GM18909 (cell line): ENCODE measurements around the gene RBM19.

Source experiments
- ATAC-seq: cut with Tn5 transposase; IDR thresholded peaks from one replicate; pipeline ENCODE4 v1.9.1; 2021; ENCODE audit warnings: mild to moderate bottlenecking; ENCODE audit not compliant: unreplicated experiment, poor library complexity

The RBM19 gene

DNA sequence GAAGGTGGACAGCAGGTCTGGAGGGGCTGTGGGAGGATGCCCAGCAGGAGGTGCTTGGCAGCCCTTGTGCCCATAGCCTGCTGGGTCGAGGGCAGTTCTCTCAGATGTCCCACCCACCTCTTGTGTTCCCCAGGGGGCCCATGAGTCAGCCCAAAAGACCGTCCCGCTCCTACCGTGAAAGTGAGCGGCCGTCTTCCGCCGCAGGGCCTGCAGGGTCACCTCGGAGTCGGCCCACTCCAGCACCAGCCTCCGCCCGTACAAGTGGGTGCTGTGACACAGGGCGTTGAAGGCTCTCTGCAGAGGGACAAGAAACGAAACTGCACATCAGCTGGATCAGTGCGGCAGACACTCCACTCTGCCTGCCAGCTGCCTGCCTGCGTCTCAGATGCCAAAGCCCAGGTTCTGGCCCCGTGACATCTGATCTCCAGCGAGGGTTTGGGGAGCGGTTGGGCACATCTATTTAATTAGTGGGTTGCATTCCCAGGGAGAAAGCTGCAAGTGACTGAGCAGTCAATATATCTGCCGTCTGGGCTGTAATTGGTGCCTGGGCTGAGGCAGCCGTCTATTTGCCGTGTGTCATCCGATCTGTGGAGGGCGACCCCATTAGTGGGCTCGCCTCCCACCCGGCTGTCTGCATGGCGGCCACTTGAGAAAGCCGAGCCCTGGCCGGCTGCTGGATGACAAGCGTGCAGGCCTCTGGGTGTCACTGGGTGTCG is 121.5 kb downstream of the RBM19 start:
- no peak for ATAC-seq

DNA sequence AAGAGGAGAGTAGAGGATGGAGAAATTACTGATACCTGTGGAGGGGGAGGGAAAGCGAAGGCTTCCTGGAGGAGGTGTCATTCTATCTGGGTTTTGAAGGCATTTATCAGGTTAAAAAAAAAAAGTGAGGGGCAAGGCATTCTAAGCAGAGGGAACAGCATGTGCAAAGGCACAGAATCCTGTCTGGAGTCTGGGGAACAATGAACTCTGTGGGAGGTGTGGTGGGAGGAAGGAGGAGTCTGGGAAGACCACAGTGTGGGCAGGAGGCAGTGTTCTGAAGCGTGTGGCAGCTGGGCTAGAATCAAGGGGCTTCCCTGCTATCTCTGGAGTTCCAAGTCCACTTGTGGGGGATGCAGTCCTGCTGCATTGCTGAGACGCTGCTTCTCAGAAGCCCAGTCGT is 123.4 kb downstream of the RBM19 start:
- ATAC-seq = no peak

DNA sequence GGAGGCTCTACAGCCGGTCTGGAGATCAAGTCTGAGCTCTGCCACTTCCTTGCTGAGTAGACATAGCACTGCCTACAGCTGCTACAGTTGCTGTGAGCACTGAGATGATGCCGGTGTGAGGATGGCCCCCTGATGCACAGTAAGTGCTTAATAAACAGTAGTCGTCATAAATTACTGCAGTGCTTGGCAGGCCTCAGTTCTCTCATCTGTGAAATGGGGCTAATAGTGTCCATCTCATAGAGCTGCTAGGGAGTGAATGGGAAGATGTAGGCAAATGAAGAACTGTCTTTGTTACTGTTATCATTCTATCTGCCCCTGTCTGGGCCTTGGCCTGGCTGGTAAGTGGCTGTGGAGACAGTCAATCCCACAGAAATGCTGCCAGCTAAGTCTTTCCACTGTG is 124.3 kb downstream of the RBM19 start:
- no peak for ATAC-seq

DNA sequence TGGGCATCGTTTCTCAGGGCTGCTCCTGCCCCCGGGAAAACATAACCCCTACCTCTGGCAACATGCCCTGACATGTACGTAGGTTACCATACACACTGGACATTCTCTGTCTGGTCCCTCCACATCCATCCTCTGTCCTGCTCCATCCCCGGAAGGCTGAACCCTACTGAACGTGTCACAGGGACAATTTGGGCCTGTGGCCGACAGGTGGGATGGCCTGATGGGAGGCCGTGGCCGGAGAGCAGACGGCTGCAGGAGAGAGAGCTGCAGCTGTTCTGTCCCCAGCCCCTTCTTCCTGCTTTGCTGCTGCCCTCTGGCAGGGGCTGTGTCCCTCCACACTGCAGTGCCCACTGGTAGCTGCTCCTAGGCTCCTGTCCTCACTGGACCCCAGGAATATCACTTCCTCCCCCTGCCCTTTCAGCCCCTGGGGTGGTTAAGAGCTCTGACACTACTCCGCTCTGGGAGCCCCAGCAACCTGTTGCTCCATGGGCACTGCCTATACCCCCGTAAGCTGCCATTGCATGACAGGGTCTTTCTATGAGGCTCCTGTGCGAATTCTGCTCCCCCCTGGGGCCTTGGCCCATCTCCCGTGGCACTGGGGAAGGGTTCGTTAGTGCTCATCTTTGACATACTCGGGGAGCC is 125.6 kb downstream of the RBM19 start:
- no peak for ATAC-seq

DNA sequence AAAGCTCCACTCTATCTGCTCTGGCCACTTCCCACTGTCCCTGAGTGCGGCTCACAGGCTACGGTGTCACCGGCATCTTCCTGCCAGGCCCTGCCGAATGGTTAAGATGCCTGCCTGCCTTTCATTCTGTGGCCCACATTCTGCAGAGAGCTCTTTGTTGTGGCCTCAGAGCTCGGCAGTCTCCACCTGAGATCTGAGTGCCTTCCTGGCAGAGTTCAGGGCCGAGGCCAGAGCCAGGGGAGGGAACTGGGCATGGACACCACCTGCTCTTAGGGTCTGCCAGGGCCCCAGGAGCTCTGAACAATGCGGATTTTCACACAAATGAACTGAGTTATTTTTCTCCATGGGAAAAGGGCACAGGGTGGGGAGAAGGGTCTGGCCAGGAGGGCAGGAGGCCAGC is 127.2 kb downstream of the RBM19 start:
- no peak for ATAC-seq

DNA sequence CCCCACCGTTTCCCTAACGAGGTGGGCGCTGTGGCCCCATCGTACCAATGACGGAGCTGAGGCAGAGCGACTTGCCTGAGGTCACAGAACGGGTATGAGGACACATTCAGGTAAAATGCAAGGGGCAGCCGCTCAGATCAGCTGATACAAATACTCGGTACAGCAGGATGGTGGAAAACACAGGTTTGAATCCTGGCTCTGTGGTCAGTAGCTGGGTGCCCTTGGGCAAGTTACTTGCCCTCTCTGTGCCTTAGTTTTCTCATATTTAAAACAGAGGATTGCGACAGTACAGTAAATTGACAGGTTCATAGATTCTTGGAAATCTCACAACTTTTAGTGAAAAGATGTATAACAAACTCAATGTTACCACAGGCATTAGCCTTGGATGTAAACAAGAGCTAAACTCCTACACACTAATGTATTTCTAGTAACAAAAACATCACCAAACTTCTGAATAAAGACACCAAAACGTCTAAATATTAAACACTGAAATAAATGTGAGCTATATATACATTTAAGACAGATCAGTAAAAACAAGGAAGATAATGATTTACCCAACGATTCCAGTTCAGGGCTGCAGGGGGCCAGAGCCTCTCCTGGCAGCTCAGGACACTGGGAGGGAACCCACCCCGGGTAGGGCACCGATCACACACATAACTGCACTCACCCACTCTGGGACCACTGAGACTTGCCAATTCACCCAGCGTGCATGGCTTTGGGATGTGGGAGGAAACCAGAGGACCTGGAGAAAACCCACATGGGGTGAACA is 128.4 kb downstream of the RBM19 start:
- ATAC-seq = no peak

DNA sequence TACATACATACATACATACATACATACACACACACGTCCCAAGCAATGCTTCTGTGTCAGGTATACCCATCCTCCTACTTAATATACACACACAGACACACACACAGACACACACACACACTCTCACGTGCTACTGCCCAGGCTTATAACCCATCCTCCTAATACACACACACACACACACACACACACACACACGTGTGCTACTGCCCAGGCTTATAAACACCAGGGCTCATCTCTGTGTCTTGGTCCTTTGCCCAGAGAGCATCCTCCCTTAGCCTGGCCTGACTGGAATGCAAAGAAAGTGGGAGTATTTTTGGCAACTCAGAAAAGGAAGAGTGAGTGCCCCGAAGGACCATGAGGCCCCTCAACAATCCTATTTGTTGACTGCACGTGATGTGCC is 129.0 kb downstream of the RBM19 start:
- ATAC-seq = no peak

DNA sequence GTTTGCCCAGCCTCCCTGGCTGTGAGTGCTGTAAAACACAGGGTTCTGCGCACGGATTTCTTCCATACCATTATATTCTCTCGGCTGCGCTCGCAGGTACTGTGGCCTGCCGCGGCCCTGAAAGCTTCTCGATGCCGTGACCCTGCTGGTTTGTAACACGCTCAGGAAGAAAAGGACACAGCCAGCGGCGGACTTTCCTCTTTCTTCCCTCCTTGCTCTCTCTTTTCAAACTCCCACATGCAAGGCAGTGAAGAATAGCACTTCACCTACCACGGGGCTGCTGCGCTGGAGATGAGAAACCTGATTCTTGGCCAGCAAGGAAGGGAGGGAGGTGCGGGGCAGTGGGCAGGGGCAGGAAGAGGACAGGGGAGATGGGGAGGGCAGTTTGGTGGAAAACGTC is 130.2 kb downstream of the RBM19 start:
- no peak for ATAC-seq

DNA sequence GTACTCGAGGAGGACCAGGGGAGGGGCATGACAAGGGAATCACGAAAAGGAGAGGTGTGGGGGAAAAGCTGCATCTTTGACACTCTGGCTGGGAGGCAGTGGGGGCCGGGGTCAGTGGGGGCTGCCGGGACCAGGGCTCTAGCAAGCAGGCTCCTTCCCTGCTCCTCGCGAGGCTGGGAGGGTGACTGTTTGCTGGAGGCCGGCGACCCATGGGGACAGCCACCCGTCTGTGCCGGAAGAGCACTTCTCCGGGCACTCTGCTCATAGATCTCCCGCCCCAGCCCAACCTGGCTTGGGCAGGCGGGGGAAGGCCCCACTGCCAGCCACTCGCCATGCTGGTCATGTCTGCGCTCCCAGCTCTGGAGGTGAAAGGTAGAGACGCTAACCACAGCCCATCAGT is 130.7 kb downstream of the RBM19 start:
- no peak for ATAC-seq

DNA sequence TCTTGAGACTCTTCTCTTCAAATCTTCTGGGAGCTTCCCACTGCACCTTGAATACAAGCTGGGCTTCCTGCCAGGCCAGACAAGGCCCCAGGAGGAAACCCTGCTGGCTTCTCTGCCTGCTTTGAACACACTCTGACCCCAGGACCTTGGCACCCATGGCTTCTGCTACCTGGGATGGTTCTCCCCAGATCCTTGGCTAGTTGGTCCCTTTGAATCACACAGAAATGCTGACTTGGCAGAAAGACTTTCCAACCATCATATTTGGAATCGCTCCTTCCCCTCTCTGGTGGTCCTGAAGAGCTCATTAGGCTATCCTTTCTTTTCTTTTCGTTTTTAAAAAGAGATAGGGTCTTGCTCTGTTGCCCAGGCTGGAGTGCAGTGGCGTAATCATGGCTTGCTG is 132.7 kb downstream of the RBM19 start:
- ATAC-seq = no peak

DNA sequence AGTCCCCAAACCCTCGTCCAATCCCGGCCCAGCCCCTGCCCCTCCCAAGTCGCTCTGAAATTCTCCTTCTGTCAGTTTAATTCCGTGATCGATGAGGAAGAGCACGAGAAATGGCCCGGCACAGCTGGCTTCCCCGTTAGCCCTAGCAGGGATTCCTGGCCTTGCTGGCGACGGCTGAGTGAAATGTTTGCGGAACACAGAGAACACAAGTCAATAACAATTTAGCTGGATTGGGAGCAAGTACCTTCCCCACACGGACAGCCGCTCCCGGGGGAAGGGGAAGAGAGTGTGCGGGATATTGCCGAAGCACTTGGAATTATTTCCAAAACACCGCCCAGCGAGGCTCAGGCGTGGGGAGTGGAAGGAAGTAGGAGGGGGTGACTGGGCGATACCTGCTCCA is 134.6 kb downstream of the RBM19 start:
- ATAC-seq = no peak

DNA sequence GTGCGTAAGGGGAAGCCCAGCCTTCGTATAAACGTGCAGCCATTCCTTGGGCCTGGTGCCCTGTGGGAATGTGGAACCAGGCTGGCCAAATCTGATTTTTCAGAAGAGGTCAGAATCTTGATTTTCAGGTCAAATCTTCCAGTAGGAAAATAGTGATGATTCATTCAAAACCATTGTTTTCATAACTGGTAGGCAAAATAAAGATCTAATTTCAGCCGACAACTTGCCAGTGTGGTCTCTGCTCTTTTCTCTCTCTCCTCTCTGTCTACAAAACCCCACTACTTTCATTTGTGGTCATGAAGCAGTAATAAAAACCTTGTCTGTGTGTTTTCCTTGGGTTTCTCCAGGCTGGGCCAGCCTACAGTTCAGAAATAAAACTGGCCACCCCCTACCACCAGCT is 135.1 kb downstream of the RBM19 start:
- no peak for ATAC-seq

DNA sequence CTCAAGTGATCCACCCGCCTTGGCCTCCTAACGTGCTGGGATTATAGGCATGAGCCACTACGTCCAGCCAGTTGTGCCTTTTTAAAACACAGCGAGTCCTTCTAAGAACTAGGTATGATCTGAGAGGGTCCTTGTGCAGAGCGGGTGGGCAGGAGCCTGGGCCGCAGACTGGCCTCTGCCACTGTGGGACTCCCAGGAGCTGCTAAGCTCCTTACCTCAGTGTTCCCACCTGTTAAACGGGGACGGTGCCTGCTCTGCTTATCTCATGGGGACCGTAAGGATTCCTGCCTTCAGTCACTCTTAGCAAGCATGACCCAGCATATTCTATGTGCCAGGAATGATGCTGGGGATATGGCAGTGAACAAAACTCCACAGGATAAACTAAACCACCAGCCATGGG is 136.9 kb downstream of the RBM19 start:
- no peak for ATAC-seq

DNA sequence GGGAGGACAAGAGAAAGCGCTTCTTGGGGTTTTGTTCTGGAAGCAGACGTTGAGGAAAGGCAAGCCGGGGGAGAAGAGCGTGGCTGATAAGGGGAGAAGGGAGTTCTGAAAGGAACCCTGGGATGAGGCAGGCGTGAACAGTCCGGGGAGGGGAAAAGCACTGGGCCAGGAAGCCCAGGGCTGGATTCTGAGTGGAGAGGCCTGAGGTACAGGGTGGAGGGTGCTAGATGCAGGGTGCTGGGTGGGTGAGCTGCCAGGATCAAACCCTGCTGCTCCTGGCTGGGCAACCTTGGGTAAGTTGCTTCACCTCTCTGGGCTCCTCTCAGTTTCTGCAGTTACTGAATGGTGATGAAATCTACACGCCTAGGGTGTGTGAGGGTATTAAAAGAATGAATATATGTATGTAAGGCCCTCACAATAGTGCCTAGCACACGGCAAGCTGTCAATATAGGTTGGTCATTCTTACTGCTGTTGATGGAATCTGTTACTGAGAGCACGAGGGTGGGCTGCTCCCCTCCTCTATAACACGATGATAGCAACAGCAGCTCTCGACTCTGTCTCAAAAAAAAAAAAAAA is 138.5 kb downstream of the RBM19 start:
- ATAC-seq = no peak

DNA sequence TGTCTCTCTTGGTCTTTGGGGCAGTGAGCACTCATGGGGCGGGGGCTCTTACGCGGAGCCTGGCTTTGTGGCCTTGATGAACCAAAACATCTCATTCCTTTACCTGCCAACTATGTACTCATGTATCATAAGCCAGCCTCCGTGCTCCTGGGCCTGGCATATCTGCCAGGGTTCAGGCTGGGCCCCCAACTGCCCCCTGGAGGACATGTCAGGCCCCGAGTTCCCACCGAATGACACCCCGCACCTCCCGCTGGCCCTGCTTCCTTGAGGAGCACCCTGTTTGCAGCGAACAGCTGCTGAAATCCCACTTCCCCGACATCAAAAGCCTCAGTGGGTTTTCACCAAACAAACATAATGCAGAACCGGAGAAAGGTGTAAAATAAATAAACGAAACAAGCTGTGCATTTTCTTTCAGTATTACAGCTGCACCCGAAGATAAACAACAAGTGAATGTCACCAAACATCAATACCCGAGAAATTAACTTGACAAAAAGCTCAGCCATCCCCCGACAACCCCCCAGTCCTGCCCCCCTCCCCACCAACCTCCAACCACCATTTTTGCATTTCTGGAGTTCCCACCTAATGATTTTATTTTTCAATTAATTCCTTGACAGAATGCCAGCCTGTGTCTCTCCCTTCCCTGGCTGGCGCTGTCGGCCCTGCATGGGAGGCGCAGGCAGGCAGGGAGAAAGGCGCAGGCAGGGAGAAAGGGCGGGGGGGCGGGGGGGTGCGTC is 139.2 kb downstream of the RBM19 start:
- no peak for ATAC-seq

DNA sequence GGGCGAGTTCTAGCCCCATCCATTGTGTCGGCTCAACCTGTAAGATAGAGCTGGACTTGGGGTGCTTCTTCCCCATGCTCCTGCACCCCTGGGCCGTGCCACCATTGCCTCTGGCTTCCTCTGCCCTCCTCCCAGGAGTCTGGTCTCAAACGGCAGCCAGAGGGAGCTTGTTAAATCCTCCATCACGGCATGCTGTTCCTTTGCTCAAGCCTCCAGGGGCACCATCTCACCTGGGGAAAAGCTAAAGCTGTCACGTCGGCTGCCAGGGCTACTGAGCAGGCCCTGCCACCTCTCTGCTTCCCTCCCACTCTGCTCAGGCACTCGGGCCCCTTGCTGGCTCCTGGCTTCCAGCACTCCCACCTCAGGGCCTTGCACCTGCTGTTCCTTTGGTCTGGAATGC is 140.4 kb downstream of the RBM19 start:
- no peak for ATAC-seq

DNA sequence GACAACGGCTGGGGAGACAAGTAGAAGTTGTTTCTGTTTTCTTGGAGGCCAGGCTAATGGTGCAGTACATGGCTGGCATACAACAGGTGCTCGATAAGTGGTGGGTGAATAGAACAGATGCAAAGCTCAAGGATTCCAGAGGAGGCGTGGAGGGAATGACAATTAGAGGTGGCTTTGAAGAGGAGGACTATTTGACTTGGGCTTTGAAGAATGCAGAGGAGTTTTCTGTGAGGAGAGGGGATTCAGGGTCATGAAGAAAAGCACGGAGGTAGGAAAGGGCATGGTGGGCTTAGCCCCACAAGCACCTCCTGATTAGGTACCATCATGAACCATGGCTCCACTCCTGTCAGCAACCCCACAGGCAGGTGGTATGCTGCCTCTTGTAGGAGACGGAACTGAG is 142.3 kb downstream of the RBM19 start:
- no peak for ATAC-seq

DNA sequence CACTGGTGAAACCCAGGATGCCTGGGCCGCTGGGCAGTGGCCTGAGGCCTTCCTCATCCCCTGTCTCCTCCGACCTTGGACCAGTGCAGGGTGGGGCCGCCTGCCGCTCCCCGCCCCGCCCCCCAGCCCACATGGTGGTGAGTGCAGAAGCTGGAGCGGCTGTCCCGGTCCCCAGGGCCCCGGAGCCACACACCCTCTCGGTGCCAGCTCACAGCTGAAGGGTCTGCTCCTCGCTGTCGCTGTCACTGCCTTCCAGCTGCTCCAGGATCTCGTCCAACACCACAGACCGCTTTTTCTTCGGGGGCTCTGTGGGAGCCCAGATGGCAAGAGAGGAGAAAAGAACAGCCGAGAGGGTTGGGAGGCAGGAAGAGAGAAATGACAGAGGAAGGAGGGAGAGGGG is 143.1 kb downstream of the RBM19 start:
- ATAC-seq = no peak

DNA sequence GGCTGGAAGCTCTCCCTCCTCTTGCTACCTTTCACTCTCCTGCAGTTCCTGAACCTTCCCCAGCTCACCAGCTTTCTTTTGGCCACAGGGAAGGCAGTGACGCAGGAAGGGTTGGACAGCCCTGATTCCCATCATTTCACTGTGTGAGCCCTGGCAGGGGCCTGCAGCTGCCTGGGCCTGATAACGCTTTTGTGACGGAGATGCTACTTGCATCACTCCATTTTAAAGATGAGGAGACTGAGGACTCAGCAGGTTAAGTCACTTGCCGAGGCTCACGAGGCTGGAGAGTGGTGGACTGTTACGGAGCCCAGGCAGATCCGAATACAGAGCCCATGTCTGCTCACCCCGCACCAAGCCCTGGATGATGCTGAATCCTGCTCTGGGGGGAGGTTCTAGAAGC is 145.3 kb downstream of the RBM19 start:
- ATAC-seq = no peak

DNA sequence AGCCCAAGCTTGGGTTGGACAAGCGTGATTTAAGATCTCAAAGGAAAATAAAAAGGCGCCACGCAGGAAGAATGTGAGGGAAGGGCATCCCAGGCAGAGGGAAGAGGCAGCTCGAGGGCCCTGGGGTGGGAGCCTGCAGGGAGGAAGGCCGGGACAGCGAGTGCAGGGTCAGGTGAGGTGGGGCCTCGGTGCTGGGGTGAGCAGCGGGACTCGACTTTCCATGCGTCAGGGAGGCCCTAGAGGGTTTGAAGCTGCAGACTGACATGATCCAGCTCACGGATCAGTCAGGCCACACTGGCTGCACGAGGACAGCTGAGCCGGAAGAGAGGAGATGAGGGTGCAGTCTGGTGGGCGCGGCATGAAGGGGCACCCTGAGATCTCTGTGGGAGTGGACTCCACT is 145.8 kb downstream of the RBM19 start:
- ATAC-seq = no peak

DNA sequence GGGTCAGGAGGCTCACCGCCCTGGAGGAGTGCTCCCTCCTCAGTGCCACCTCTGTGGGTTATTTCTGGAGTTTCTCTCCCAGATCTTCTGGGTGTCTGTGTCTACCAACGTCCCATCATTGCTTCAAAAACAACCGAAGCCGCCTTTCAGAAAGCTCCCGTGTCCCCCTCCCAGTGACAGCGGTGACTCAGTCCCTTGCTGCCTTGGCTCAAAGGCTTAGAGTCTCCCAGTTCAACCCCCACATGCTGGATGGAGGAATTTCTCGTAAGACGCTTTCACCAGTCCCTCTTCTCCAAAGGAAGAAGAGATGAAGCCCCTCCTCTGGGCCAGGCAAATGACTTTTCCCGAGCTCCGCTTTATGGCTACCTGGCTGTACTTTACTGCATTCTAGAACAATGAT is 146.6 kb downstream of the RBM19 start:
- no peak for ATAC-seq
